GM18868 (cell line): Measurements from ENCODE around the gene ST6GAL1.
"Not testable (repeated sequence)": the region's sequence is repeated elsewhere in the genome, so short reads cannot be mapped to it uniquely, and the experiment has no call there.

Source experiments
- ATAC-seq: cut with Tn5 transposase; IDR thresholded peaks from one replicate; pipeline ENCODE4 v1.9.1; 2021; ENCODE audit warnings: mild to moderate bottlenecking, moderate library complexity; ENCODE audit not compliant: unreplicated experiment

Gene ST6GAL1, protein sequence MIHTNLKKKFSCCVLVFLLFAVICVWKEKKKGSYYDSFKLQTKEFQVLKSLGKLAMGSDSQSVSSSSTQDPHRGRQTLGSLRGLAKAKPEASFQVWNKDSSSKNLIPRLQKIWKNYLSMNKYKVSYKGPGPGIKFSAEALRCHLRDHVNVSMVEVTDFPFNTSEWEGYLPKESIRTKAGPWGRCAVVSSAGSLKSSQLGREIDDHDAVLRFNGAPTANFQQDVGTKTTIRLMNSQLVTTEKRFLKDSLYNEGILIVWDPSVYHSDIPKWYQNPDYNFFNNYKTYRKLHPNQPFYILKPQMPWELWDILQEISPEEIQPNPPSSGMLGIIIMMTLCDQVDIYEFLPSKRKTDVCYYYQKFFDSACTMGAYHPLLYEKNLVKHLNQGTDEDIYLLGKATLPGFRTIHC

DNA sequence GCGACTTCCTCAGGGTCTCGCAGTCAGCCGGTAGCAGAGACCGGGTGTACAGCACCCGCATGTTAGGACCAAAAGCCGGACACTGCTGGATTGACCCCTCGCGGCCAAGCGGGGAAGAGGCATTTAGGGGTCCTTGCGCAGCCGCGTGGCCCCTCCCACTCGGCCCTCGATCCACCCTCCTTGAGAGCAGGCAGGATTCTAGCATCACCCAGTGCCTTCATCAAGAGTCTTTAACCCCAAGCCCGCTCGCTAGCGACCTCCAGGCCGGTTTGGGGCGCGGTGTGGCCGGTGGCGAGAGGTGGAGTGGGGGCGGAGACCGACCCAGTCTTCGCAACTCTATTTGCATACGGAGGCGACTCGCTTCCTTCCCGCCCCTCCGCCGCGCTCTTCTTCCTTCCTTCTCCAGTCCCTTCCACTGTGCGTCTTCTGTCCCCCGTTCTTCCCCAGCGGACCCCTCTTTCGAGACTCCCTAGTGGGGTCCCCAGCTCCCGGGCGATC is at the start of gene ST6GAL1:
Gene ST6GAL1 (plus strand): TSS at position 384 of the 498 bp plus-strand sequence. CDS start 112,178 bp downstream, outside the sequence.
- peak; percentile 55 for ATAC-seq

DNA sequence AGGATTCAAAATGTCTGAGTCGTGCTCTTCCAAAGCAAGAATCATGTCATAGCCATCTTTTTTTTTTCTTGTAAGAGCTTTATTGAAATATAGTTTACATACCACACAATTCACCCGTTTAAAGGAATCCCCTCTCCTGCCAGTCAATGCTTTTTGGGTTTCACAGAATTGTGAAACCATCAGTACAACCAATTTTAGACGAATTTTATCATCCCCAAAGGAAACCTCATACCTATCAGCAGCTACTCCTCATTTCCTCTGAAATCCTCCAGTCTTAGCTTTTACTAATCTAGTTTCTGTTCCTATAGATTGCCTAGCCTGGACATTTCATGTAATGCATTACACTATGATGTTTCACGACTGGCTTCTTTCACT is 48.2 kb upstream of the ST6GAL1 start:
- ATAC-seq = no peak

DNA sequence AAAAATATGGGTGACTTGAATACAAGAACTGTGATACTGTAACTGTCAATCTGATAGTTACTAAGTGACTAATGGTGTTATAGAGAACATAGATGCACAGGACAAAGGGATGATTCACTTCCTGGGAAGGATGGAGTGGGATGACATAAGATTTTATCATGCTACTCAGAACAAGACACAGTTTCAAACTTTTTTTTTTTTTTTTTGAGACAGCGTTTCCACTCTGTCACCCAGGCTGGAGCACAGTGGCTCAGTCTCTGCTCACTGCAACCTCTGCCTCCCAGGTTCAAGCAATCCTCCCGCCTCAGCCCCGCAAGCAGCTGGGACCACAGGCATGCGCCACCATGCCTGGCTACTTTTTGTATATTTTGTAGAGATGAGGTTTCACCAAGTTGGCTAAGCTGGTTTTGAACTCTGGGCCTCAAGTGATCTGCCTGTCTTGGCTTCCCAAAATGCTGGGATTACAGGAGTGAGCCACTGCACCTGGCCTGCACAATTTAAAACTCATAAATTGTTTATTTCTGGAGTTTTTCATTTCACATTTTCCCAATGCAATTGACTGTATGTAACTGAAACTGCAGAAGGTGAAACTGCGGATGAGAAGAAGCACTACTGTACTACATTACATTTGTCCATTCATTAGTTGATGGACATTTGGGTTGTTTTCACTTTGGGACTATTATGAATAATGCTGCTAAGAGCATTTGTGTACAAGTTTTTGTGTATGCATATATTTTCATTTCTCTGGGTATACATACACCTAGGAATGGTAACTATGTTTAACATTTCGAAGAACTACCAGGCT is 47.2 kb upstream of the ST6GAL1 start:
- ATAC-seq = no peak

DNA sequence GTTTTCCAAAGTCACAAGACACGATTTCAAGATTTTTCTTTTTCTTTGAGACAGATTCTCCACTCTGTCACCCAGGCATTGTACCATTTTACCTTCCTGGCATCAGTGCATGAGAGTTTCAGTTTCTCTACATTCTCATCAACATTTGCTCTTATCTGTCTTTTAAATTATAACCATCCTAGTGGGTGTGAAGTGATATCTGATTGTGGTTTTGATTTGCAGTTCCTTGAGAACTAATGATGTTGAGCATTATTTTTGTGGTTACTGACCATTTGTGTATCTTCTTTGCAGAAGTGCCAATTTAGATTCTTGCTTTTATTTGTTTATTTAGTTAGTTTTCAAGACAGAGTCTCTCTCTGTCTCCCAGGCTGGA is 46.7 kb upstream of the ST6GAL1 start:
- ATAC-seq = no peak

DNA sequence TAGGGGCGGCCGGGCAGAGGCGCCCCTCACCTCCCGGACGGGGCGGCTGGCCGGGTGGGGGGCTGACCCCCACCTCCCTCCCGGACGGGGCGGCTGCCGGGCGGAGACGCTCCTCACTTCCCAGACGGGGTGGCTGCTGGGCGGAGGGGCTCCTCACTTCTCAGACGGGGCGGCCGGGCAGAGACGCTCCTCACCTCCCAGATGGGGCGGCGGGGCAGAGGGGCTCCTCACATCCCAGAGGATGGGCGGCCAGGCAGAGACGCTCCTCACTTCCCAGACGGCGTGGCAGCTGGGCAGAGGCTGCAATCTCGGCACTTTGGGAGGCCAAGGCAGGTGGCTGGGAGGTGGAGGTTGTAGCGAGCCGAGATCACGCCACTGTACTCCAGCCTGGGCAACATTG is 45.5 kb upstream of the ST6GAL1 start:
- ATAC-seq = not testable (repeated sequence)

- no peak for ATAC-seq
These were observed 43.9 kb upstream of the ST6GAL1 start for GRCh38 chr3:186886202-186886981.

GRCh38 chr3:186887507-186887938 is 42.8 kb upstream of the ST6GAL1 start:
- ATAC-seq = not testable (repeated sequence)

- no peak for ATAC-seq
These were observed 41.8 kb upstream of the ST6GAL1 start for GRCh38 chr3:186888569-186888968.

DNA sequence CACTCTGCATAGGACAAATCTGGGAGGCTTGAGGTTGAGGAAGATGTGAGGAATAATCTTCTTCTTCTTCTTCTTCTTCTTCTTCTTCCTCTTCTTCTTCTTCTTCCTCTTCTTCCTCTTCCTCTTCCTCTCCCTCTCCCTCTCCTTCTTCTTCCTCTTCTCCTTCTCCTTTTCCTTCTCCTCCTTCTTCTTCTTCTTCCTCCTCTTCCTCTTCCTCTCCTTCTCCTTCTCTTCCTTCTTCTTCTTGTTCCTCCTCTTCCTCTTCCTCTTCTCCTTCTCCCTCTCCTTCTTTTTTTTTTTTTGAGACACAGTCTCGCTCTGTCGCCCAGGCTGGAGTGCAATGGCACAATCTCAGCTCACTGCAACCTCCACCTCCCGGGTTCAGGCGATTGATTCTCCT is 40.6 kb upstream of the ST6GAL1 start:
- ATAC-seq = not testable (repeated sequence)

DNA sequence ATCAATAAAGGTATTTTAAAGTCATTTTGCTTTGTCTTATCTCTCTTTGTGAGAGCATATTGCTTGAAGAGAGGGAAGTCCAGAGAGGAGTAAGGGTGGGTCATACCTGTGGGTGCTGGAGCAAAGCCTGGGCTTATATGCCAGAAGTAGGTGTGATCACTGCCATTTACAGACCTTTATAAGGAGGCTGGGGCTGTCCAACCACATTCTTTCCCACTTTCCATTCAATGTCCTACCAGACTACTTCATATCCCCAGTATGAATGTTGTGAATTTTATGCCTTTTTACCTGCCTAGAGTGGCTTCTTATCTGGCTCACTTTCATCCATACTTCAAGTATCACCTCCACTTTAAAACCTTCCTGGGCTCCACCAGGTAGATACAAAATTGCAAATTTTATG is 39.4 kb upstream of the ST6GAL1 start:
- no peak for ATAC-seq

- not testable (repeated sequence) for ATAC-seq
These were observed 37.3 kb upstream of the ST6GAL1 start for GRCh38 chr3:186893071-186893470.

- no peak for ATAC-seq
These were observed 34.9 kb upstream of the ST6GAL1 start for GRCh38 chr3:186895406-186895805.

DNA sequence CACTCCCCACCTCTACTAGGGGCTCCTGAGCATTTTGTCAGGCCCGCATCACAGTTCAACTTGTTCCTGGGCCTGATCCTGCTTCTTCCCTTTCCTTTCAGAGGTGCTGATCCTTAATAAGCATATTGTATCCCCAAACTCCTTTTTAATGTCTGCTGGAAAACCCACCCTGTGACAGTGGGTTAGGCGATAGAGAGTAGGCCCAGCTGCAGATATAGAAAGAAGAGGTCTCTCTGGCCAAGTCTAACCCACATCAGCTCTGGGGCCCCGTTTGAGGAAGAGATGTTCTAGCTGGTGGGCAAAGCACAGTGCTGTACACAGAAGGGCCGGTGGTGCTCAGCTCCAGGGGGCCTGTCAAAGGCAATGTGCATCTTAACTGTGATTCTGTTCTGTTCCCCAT is 34.3 kb upstream of the ST6GAL1 start:
- no peak for ATAC-seq

DNA sequence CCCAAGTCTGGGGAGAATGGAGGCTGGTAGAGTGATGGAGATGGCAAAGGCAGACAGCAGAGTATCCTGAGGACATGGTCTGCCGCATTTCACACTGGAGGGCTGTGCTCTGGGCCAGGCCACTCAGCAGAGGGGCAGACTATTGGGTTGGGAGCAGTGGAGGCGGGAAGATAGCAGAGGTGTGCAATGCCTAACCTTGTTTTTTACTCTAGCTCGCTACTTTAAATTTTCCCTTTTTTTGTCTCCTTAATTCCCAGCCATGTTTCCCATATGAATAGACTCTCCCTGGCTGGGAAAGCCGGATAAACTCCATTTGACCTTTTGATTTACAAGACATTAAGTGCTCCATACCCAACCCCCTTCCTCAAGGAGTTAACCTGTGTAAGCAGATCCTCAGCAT is 33.5 kb upstream of the ST6GAL1 start:
- ATAC-seq = no peak

DNA sequence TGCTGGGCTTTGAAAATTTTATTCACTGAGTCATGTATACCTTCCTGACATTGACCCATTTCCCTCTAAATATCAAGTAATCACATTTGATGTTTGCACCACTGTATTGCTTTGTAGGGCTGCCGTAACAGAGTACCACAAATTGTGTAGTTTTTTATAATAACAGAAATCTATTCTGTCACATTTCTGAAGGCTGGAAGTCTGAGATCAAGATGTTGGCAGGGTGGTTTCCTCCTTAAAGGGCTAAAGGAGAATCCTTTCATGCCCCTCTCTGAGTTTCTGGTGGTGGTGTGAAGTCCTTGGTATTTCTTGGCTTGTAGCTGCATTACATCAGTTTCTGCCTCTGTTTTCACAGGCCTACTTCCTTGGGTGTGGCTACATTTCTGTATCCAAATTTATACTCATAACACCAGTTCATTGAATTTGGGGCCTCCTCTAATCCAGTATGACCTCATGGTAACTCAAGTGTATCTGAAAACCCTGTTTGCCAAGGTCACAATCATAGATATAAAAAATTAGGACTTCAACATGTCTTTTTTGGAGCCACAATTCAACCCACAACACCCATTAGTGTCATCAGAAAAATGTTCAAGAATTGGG is 29.1 kb upstream of the ST6GAL1 start:
- no peak for ATAC-seq

DNA sequence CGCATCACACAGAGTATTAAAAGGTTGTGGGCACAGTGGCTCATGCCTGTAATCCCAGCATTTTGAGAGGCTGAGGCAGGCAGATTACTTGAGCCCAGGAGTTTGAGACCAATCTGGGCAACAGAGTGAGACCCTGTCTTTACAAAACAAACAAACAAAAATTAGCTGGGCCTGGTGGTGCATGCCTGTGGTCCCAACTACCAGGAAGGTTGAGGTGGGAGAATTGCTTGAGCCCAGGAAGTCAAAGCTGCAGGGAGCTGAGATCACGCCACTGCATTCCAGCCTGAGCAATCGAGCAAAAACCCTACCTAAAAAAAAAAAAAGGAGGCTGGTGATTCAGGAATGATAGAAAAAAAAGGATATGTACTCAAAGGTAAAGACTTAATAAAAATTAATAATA is 28.2 kb upstream of the ST6GAL1 start:
- no peak for ATAC-seq

GRCh38 chr3:186902713-186903112 is 27.6 kb upstream of the ST6GAL1 start:
- no peak for ATAC-seq

DNA sequence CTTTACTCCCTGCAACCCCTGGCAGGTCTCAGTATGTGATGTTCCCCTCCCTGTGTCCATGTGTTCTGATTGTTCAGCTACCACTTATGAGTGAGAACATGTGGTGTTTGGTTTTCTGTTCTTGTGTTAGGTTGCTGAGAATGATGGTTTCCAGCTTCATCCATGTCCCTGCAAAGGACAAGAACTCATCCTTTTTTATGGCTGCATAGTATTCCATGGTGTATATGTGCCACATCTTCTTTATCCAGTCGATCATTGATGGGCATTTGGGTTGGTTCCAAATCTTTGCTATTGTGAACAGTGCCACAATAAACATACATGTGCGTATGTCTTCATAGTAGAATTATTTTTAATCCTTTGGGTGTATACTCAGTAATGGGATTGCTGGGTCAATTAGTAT is 26.6 kb upstream of the ST6GAL1 start:
- ATAC-seq = not testable (repeated sequence)

GRCh38 chr3:186907075-186907474 is 23.3 kb upstream of the ST6GAL1 start:
- not testable (repeated sequence) for ATAC-seq

GRCh38 chr3:186909078-186909853 is 21.1 kb upstream of the ST6GAL1 start:
- no peak for ATAC-seq
